Panc1 (cell line): ENCODE data around the gene CCDC69. TPM values are rescaled to one million over a fixed set of nuclear protein-coding genes. Genes with fewer than 3 reads are reported as not detected.

Experiments
- ATAC-seq: fragments of 200-7000 bp; cut with Tn5 transposase; 2 replicates; pipeline ENCODE4 v1.9.1; 2020; ENCODE audit warnings: mild to moderate bottlenecking, moderate library complexity
- BruUV-seq: library from RNA; stranded (reverse); fragments of 400-500 nt; replicated peaks from 2 replicates; lab custom pipeline; 2021; lab: Mats Ljungman, UMichigan
- CTCF ChIA-PET: fragments of 300-600 bp; sonication (Branson Sonifier 250); formaldehyde crosslinking; loops from one replicate; lab custom pipeline; 2022; ENCODE audit warnings: antibody characterized with exemption; lab: Charles Lee
- POLR2A ChIA-PET: fragments of 300-600 bp; sonication (Branson Sonifier 250); formaldehyde crosslinking; loops from one replicate; lab custom pipeline; 2022; ENCODE audit warnings: antibody characterized with exemption; lab: Charles Lee
- DNase-seq: peaks from one replicate; pipeline ENCODE4 v3.0.0-alpha.2; 2010; ENCODE audit warnings: low read depth, low spot score
- H3K27ac ChIP-seq: 2 replicates; pipeline ENCODE4 v1.5.1; 2011; ENCODE audit warnings: mild to moderate bottlenecking, low read length, inconsistent platforms
- H3K27me3 ChIP-seq: fragments of 200-500 bp; sonication (Bioruptor generic); 2 replicates; pipeline ENCODE4 v1.6.0; 2014; ENCODE audit warnings: low read length, inconsistent platforms; ENCODE audit not compliant: control insufficient read depth, insufficient read depth
- H3K36me3 ChIP-seq: fragments of 200-500 bp; sonication (Bioruptor generic); 2 replicates; pipeline ENCODE4 v1.5.1; 2014; ENCODE audit warnings: inconsistent platforms, mild to moderate bottlenecking, low read length, moderate library complexity; ENCODE audit not compliant: control insufficient read depth, insufficient read depth
- H3K4me1 ChIP-seq: 2 replicates; pipeline ENCODE4 v1.5.1; 2011; ENCODE audit warnings: inconsistent platforms, mild to moderate bottlenecking, low read length, moderate library complexity; ENCODE audit not compliant: control insufficient read depth, insufficient read depth
- H3K4me3 ChIP-seq, 2 experiments: 2 replicates each; pipeline ENCODE4 v1.5.1; 2011 to 2012; ENCODE audit warnings: low read depth in 2 of 2, low read length in 2 of 2, mild to moderate bottlenecking in 2 of 2, inconsistent platforms in 1 of 2, moderate library complexity in 1 of 2
- H3K9me3 ChIP-seq: fragments of 200-500 bp; sonication (Bioruptor generic); 2 replicates; pipeline ENCODE4 v1.5.1; 2014; ENCODE audit warnings: low read depth, mild to moderate bottlenecking, inconsistent platforms, low read length, moderate library complexity; ENCODE audit not compliant: control insufficient read depth, insufficient read depth
- POLR2AphosphoS5 ChIP-seq: IDR thresholded peaks from 2 replicates; pipeline ENCODE4 v1.6.1; 2012; ENCODE audit warnings: mild to moderate bottlenecking, low read depth, low read length, moderate library complexity
- SIN3A ChIP-seq: IDR thresholded peaks from 2 replicates; pipeline ENCODE4 v1.6.1; 2012; ENCODE audit warnings: low read depth, mild to moderate bottlenecking, low read length, moderate library complexity, borderline replicate concordance; ENCODE audit not compliant: insufficient read depth
- TCF7L2 ChIP-seq: IDR thresholded peaks from 2 replicates; pipeline ENCODE4 v1.6.1; 2011; ENCODE audit warnings: mild to moderate bottlenecking, low read depth, low read length, inconsistent platforms
- in situ Hi-C: cut with HindIII; loops from 2 replicates; pipeline ENCODE4 v1.10.0; 2016; ENCODE audit warnings: low sequenced_read_pairs, low pct_unique_long_range_greater_than_20kb
- intact Hi-C: fragments of 100-400 bp; cut with micrococcal nuclease; formaldehyde crosslinking; loops from one replicate; pipeline ENCODE4 v1.10.0; 2022; ENCODE audit not compliant: unreplicated experiment
- total RNA-seq: library from RNA; stranded (reverse); gene quantifications from one replicate; pipeline ENCODE4 v1.2.1, GENCODE V29; 2021; ENCODE audit not compliant: unreplicated experiment
- TF ChIP-seq, protein P1 (sequence below), 2 experiments: IDR thresholded peaks; 2 replicates each; pipeline ENCODE4 v1.6.1; 2011 to 2012; ENCODE audit warnings: low read depth in 2 of 2, control low read depth in 1 of 2, low read length in 1 of 2, mild to moderate bottlenecking in 1 of 2, moderate library complexity in 1 of 2; ENCODE audit not compliant: insufficient read depth in 1 of 2
- TF ChIP-seq, protein P2 (sequence below): fragments of 450-650 bp; IDR thresholded peaks from 2 replicates; pipeline ENCODE4 v1.5.1; 2017; ENCODE audit warnings: mild to moderate bottlenecking

CCDC69 gene
- total RNA-seq, 1 experiment from 2014 or later = 2.1 TPM

GRCh38 chr5:151234476-151235238 is 10.8 kb upstream of the CCDC69 start:
- Histone ChIP-seq H3K4me1 (no peaks in the 10 kb centered on the region), H3K27ac (no peak overlapping the region), H3K4me3 (no peak overlapping the region), H3K36me3 (no peaks in the 10 kb centered on the region), H3K27me3 (peaks cover 2% of the 10 kb centered on the region; the same call in 1 of the 2 replicates), H3K9me3 (no peaks in the 10 kb centered on the region)
- in situ Hi-C loops = no loop called here
- ChIA-PET CTCF (interaction anchor here (1.0 kb wide), 1 partner anchor 11 kb away, joined by 4 read pairs; the partner anchor contains the start of gene CCDC69), POLR2A (no interaction called here)
- TF ChIP-seq, protein P1, sequence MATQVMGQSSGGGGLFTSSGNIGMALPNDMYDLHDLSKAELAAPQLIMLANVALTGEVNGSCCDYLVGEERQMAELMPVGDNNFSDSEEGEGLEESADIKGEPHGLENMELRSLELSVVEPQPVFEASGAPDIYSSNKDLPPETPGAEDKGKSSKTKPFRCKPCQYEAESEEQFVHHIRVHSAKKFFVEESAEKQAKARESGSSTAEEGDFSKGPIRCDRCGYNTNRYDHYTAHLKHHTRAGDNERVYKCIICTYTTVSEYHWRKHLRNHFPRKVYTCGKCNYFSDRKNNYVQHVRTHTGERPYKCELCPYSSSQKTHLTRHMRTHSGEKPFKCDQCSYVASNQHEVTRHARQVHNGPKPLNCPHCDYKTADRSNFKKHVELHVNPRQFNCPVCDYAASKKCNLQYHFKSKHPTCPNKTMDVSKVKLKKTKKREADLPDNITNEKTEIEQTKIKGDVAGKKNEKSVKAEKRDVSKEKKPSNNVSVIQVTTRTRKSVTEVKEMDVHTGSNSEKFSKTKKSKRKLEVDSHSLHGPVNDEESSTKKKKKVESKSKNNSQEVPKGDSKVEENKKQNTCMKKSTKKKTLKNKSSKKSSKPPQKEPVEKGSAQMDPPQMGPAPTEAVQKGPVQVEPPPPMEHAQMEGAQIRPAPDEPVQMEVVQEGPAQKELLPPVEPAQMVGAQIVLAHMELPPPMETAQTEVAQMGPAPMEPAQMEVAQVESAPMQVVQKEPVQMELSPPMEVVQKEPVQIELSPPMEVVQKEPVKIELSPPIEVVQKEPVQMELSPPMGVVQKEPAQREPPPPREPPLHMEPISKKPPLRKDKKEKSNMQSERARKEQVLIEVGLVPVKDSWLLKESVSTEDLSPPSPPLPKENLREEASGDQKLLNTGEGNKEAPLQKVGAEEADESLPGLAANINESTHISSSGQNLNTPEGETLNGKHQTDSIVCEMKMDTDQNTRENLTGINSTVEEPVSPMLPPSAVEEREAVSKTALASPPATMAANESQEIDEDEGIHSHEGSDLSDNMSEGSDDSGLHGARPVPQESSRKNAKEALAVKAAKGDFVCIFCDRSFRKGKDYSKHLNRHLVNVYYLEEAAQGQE (IDR thresholded peaks at IDR 0.05; ENCODE audit: insufficient read depth in 1 of 2, low read depth in 2 of 2, low read length in 1 of 2) = no peak
- TF ChIP-seq, protein P2, sequence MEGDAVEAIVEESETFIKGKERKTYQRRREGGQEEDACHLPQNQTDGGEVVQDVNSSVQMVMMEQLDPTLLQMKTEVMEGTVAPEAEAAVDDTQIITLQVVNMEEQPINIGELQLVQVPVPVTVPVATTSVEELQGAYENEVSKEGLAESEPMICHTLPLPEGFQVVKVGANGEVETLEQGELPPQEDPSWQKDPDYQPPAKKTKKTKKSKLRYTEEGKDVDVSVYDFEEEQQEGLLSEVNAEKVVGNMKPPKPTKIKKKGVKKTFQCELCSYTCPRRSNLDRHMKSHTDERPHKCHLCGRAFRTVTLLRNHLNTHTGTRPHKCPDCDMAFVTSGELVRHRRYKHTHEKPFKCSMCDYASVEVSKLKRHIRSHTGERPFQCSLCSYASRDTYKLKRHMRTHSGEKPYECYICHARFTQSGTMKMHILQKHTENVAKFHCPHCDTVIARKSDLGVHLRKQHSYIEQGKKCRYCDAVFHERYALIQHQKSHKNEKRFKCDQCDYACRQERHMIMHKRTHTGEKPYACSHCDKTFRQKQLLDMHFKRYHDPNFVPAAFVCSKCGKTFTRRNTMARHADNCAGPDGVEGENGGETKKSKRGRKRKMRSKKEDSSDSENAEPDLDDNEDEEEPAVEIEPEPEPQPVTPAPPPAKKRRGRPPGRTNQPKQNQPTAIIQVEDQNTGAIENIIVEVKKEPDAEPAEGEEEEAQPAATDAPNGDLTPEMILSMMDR = no peak
- TF ChIP-seq SIN3A (no peak), POLR2AphosphoS5 (no peak), TCF7L2 (no peak)
- DNase-seq (no peak), ATAC-seq (peak; percentile 56; the same call in 1 of the 2 replicates)
- intact Hi-C loops = no loop called here
- no TSS peak for BruUV-seq

GRCh38 chr5:151233616-151234085 is 9.8 kb upstream of the CCDC69 start:
- in situ Hi-C loops = no loop called here

More at GRCh38 chr5:151233616-151234085, 9.8 kb upstream of the CCDC69 start:
- intact Hi-C loops = no loop called here
- no peak for TF ChIP-seq SIN3A
- no peak for TF ChIP-seq TCF7L2
- TF ChIP-seq, protein P2 = no peak
- TF ChIP-seq, protein P1 (IDR thresholded peaks at IDR 0.05; ENCODE audit: insufficient read depth in 1 of 2, low read depth in 2 of 2, low read length in 1 of 2) = no peak
- no peak for TF ChIP-seq POLR2AphosphoS5
- DNase-seq (no peak), ATAC-seq (no peak)
- peaks cover 2% of the 10 kb centered on the region; the same call in 1 of the 2 replicates for H3K27me3 ChIP-seq
- H3K9me3 ChIP-seq = no peaks in the 10 kb centered on the region
- no TSS peak for BruUV-seq
- no peaks in the 10 kb centered on the region for H3K36me3 ChIP-seq
- ChIA-PET POLR2A (no interaction called here), CTCF (no interaction called here)
- no peak overlapping the region for H3K4me3 ChIP-seq
- H3K4me1 ChIP-seq = no peaks in the 10 kb centered on the region
- no peak overlapping the region for H3K27ac ChIP-seq
